Measurements from ENCODE around the gene SMAD4.
"Not testable (repeated sequence)": the region's sequence is repeated elsewhere in the genome, so short reads cannot be mapped to it uniquely, and the experiment has no call there.

The SMAD4 gene

DNA sequence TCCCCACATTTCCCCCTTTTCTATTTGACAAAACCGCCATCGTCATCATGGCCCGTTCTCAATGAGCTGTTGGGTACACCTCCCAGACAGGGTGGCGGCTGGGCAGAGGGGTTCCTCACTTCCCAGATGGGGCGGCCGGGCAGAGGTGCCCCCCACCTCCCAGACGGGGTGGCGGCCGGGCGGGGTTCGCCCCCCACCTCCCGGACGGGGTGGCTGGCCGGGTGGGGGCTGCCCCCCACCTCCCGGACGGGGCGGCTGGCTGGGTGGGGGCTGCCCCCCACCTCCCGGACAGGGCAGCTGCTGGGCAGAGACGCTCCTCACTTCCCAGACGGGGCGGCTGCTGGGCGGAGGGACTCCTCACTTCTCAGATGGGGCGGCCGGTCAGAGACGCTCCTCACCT is 87.0 kb downstream of the SMAD4 start:
- not testable (repeated sequence) for DNase-seq

DNA sequence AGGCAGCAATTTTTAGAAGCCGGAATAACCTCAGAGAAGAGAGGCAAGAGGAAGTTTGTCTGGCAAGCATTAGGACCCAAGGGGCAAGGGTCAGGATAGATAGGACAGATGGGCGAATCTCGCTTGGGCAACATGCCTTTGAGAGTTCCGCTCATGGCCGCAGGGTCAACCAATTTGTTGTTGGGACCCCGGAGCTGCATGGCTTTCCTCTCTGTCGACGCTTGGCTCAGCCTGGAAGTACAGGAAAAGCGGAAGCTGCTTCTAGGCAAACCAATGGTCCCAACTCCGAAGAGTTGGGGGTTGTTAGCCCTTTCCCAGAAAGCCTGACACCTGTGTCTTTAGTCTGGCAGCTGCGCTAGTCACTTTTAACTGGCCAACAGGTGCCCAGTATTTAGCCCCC is 89.5 kb downstream of the SMAD4 start:
- not testable (repeated sequence) for DNase-seq

DNA sequence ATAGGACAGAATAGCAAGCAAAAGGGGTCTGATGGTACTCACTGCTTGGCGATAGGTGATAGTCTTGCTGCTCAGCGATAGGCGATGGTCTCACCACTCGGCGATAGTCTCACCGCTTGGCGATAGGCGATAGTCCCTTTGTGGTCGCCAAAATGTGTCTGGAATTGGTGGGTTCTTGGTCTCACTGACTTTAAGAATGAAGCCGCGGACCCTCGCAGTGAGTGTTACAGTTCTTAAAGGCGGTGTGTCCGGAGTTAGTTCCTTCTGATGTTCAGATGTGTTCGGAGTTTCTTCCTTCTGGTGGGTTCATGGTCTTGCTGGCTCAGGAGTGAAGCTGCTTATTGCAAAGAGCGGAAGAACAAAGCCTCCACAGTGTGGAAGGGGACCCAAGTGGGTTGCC is 90.0 kb downstream of the SMAD4 start:
- DNase-seq, result not testable (repeated sequence)

DNA sequence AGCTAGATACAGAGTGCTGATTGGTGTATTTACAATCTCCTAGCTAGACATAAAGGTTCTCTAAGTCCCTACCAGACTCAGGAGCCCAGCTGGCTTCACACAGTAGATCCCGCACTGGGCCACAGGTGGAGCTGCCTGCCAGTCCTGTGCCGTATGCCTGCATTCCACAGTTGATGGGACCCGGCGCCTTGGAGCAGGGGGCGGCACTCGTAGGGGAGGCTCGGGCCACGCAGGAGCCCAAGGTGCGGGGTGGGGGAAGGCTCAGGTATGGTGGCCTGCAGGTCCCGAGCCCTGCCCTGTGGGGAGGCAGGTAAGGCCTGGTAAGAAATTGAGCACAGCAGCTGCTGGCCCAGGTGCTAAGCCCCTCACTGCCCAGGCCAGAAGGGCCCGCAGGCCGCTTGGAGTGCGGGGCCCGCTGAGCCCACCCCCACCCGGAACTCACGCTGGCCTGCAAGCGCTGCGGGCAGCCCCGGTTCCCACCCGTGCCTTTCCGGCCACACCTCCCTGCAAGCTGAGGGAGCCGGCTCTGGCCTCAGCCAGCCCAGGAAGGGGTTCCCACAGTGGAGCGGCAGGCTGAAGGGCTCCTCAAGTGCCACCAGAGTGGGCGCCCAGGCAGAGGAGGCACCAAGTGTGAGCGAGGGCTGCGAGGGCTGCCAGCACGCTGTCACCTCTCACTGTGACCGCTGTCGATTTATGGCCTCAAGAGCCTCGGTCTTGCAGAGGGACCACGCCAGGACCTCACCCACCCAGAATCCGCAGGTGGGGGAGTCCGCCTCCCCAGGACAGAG is 91.0 kb downstream of the SMAD4 start:
- DNase-seq, result no peak

DNA sequence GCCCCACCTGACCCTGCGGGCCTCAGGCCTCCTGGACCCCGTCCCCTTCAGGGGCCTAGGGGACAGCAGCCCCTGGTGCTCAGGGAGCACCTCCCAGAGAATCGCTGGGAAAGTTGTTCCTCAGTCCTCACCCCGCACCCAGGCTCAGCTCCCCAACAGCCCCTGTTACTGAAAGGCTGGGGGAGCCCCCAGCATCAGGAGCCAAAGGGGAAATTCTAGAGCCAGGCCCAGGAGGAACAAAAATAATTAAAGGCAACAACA is 91.5 kb downstream of the SMAD4 start:
- no peak for DNase-seq

DNA sequence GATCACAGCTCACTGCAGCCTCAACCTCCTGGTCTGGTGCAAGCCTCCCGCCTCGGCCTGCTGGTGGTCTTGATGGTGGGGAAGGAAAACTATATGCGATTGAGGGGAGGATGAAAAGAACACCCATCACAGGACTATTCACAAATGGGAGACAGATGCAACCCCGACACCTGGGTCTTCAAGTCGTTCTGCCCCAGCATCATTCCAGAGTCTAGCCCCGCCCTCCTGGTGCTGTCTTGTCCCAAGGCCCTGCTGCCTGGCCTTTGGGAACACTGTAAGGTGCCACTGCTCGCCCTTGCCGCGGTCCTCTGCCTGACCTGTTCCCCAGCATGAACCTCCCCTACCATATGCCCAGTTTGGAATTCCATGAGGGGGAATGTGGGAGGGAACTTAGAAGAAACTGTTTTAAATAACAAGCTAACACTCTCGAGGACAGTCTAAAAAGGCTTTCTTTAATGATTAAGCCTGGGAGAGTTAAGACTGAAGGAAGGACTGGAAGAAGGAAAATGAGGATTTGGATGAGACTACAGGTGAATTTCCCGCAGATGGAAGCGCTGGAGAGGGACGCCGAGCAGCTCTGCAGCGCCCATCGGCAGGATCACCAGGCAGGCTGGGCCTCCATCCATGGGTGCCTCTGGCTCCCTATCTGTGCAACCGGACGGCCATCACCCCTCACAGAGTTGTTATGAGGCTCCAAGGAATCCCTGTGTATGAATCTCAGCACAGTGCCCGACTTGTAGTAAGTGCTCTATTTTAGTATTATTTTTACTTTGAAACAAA is 92.4 kb downstream of the SMAD4 start:
- DNase-seq, result no peak

DNA sequence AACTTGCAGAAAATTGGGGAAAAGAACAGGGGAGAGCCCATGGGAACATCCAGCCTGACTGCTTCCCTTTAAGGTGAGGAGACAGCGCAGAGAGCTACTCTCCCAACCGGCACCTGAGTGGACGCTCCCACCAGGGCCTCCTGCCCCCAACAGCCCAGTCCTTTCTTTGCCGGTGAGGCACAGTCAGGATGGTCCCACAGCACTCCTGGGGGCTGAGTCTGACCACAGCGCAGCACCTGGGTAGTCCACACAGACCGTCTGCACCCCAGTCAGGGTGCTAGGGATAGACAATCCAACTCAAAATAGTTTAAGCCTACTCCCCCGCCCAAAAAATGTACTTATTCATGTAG is 93.0 kb downstream of the SMAD4 start:
- no peak for DNase-seq

DNA sequence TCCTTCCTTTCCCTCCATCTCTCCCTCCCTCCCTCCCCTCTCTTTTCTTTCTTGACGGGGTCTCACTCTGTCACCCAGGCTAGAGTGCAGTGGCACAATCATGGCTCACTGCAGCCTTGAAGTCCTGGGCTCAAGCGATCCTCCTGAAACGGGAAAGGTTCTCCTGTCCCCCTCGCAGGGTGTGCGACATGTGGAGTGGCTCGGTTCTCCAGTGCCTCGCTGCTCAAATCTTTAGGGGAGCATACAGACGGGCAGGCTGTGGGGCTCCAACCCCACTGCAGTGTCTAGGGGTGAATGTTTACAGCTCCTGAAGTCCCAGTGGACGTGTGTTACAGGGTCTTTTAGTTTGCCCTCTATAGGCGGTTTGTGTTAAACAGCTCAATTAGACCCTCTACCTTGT is 93.5 kb downstream of the SMAD4 start:
- no peak for DNase-seq

DNA sequence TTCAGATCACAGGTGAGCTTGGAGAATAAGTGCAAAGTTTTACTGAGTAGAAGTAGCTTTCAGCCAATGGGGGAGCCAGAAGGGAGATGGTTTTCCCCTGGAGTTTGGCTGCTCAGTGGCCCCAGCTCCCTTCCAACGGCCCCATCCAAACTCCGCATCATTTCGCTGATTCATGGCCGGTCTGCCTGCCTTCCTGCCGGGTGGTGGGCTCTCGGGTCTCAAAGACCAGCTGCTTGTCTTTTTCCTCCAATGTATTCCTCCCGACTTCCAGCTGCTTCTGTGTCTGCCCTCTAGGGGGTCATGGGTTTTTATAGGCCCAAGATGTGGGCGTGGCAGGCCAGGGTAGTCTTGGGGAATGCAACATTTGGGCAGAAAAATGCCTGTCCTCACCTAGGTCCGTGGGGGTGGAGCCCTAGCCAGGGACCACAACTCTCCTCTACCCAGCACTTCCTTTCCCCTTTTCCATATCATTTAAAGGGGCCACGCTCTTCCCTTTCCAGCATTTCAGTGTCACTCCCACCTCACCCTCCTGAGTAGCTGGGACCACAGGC is 94.0 kb downstream of the SMAD4 start:
- no peak for DNase-seq

DNA sequence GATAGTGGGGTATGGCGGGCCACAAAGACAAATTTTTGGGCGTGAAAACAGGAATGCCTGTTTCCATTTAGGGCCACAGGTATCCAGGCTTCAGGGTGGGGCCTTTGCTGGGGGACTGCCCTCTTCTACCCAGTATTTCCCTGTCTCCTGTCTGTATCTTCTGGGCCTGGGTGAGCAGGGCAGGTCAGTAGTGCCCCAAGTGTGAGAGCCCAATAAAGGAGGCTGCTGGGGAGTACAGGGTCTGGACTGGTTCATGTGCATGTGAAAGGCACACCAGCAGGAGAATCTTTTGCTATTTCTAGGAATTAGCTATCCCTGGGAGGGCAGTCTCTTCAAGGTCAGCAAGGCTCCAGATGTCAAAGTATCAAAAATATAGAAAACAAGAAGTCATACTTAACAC is 96.0 kb downstream of the SMAD4 start:
- DNase-seq, result no peak

DNA sequence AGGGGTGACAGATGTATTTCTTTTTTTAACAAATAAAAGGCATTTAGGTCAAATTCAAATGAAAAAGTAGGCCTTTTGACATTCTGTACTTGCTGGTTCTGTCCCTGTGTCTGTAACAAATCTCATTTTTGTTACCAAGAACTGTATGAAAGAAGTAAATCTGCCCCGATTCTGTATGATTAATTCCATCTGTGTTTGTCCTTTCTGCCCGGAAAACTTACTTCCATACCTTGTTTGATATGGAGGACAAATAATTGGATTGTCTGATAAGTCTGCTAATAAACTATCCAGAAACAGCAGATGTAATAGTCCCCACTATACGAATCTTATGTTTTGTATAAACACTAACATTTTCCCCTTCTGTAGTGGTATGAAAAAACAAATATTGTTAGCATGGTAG is 97.7 kb downstream of the SMAD4 start:
- no peak for DNase-seq

DNA sequence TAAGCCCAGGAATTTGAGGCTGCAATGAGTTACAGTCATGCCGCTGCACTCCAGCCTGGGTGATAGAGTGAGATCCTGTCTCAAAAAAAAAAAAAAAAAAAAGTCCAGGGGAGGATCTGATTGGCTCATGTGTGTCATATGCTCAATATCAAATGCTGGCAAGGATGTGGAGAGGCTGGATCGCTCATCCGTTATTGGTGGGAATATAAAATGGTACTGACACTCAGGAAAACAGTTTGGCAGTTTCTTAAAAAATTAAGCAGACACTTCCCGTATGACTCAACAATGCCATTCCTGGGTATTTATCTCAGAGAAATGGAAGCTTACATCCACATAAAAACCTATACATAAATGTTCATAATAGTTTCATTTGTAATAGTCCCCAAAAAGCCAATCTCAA is 98.5 kb downstream of the SMAD4 start:
- DNase-seq, result no peak

DNA sequence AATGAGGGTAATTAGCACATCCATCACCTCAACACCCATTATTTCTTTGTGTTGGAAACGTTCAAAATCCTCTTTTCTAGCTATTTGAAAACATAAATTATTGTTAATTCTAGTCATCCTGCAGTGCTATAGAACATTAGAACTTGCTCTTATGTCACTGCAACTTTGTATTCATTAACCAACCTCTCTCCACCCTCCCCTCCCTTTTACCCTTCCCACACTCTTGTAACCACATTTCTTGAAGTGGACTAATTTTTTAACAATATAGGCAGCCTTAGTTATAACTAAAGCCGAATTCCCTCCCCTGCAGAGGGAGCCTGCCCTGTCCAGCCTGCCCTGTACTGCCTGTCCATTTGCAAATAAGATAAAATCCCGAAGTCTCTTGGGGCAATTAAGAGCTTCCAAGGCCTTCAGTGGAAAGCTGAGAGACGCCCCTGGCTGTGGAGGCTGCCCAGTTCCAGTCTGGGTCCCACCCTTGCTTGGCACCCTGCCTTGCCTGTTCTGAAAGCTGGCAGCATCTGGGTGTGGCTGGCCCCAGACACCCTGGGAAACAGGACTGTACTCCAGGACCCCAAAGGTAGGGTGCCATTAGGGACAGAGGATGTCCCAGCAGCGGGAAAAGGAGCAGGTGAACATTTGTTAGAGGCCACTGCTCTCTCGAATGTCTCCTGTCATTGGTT is 102.4 kb downstream of the SMAD4 start:
- DNase-seq, result no peak

DNA sequence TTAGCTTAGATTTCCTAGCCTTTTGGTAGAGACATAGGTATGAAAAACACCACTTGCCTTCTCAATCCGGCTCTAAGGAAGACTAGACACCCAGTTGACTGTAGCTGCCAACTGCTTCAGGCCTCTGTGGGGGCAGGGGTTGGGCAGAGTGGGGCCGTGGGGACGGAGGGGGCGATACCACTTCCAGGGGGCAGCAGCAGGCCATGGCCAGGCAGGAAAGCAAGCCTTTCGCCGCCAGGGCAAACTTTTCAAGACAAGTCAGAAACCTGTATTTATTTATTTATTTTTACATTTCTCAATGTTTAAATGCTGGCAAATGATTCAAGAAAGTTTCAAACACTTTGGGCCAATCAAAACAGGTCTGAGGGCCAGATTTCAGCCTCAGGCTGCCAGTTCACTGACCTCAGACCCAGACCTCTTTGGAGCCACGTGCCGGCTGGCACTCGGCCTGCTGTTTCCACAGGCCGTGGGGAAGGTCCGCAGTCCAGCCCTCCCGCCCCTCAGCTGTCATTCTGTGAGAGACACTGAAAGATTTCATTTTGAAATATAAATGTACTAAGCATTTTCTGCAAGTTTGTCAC is 103.7 kb downstream of the SMAD4 start:
- no peak for DNase-seq
